ENCODE measurements around the gene TMEM171. TPM values are rescaled to one million over a fixed set of nuclear protein-coding genes. Genes with fewer than 3 reads are reported as not detected.

The TMEM171 gene
- polyA plus RNA-seq, 10 donors = 0.38 to 2.7 (median 0.75) TPM; not detected in 1

- DNase-seq = no peak
Observed at GRCh38 chr5:73151766-73152410, 31.5 kb downstream of the TMEM171 start.

DNA sequence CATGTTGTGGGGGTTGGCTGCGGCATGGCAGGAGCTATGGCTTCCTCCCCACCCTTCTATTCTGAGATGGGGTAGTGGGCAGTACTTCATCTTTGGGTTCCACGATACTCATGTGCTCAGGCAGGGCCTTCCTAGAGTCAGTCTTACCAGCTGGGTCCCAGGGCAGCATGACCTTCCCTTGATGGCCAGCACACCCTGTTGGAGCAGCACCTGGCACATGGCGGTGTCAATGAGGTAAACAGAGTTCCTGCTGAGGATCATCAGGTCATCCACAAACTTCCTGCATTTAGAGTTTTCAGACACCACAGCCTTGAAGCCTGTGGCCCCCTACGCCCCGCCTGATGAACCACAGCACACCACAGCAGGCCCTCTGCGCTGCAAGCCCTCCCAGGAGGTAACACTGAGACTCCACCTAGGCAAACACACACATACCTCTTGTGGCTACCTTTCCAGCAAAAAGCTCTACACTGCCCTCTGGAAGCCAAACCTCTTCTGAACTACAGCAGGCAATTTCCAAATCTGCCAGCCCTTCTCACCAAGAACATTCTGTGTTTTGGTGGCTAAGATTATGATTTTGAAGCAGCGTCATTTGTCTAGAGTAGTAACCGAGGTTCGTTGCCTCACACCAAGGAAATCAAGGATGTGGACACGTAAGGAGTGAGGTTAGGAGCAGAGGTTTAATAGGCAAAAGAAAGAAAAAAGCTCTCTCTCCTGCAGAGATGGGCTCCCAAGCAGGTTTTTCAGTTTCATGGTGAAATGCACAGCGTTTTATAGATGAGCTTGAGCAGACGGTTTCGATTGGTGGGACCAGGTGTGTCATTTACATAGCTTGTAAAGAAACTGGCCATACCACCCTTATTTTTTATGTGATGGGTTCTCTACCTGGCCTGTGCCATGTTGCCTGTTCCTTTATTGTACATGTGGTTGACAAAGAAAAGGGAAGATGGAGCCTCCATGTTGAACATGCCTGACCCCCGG is 32.3 kb downstream of the TMEM171 start:
- DNase-seq = no peak

DNA sequence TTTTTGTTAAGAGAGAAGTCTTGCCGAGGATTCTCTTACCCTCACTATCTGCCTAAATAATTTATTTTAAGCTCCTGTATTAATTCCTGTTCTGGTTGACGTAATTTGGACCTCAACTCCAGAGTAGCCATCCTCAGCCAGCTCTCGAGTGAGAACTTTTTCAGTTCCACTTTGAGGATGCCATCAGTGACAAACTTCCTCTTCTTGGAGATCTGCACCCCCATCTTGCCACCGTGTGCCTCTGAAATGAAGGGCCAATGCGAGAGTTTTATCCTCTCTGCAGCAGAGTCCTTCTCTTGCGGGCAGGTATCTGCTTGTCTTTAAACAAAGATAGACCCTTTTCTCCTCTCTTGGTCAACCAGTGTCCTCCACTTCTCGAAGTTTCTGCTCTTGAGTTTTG is 33.1 kb downstream of the TMEM171 start:
- DNase-seq = no peak

DNA sequence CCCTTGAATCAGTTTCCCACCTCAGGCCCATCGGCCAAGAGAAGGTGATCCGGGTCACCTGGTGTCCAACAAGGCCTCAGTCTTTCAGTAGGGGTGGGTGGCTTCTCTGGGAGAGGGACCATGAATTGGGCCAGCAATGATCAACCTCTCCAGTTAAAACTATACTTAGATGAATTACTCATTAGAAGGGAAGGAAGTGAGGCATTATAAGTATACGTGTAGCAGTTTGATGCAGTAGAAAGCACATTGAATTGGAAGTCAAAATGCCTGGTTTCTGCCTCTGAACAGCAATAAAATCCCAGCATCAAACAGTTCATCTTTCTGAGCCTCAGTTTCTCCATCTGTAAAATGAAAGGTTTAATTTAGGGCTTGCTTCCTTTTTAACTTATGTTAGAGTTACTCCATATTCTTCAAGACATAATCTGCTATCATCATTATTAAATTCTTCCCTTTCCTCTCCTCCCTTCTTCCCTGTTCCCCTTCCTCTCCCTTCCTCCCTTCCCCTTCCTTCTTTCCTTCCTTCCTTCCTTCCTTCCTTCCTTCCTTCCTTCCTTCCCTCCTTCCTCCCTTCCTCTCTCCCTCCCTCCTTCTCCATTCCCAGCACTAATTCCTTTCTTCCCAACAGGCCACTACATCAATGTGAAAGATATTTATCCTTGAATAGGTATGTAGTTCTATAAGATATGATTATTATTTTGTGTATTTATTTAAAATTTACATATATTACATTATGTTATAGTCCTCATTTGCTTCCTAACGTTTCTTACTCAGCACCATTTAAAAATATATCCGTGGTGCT is 34.0 kb downstream of the TMEM171 start:
- no peak for DNase-seq

DNA sequence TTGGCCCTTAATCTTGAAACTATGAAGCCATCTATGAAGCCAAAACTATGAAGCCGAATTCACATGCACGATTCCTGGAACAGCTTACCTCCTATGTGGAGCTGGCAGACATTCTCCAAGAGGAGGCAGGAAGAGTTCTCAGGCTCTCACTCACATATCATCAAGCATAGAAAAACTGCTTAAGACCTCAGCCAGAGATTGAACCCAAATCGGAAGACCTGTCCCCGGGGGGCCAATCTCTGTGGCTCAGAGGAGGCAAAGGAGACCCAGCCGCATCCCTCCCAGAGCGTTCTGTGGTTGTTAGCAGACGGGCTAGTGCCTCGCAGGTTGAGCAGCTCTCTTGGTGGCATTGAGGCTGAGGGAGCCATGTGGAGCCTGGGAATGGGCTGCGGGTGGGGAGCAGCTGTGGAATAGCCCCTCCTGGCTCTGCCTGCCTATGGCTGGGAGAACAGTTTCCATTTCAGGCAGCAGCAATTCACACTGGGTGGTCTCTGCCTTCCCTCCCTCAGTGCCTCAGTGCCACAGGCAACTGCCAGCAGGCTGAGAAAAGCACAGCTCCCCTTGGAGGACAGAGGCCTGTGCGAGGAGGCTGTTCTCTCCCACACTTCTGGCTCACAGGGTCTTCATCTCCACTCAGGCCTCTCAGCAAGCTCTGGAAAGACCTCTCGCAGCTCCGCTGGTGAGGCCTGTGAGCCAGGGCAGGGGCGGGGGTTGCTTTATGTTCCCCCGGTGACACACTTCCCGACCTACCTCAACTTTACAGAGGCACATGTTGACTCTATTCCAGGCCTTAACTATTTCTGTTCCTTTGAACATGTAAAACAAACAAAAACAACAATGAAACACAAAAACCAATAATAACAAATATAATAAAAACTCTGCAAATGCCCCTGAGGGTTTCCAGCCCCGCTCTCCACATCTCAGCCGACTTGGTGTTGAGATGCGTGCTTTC is 35.2 kb downstream of the TMEM171 start:
- no peak for DNase-seq

DNA sequence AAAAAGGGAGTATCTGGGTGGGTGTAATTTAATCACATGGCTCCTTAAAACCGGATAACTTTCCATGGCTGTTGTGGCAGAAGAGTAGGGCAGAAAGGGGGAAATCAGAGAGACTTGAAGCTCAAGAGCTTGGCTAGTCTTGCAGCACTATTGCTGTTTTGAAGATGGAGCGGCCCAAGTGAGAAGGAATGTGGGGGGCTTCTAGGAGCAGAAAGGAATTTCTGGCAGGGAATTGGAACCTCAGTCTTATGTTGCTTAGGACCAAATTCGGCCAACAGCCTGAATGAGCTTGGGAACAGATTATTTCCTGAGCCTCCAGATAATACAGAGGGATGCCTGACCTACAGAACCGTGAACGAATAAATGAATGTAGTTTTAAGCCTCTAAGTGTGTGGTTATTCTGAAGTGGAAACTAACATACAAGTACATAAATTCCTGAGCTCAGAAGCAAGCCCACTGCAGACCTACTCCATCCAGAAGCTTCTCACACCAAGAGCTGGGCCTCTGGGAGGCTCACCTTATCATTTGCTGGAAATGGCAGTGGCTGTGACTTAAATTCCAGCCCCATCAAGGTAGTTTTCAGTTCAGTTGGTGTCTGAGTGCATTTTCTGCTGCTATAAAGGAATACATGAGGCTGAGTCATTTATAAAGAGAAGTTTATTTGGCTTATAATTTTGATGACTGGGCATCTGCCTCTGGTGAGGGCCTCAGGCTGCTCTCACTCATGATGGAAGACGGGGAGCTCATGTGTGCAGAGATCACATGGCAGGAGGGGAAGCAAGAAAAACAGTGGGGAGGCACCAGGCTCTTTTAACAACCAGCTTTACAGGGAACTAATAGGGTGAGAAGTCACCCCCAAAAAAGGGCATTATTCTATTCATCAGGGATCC is 37.3 kb downstream of the TMEM171 start:
- no peak for DNase-seq

DNA sequence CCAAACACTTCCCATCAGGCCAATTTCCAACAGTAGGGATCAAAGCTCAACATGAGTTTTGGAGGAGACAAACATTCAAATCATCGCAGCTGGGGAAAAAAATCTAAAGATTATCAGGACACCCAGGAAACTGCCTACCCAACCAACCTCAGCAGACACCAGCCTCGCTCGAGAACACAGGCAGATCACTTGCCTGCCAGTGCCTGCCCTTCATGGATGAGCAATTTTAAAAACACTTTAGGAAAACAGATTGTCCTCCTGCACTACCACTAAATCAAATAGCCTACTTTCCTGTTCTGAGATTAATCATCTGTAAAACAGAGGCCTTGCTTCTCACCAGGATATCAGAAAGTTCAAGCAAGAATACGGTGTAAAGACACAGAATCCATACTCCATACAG is 37.9 kb downstream of the TMEM171 start:
- DNase-seq = no peak

DNA sequence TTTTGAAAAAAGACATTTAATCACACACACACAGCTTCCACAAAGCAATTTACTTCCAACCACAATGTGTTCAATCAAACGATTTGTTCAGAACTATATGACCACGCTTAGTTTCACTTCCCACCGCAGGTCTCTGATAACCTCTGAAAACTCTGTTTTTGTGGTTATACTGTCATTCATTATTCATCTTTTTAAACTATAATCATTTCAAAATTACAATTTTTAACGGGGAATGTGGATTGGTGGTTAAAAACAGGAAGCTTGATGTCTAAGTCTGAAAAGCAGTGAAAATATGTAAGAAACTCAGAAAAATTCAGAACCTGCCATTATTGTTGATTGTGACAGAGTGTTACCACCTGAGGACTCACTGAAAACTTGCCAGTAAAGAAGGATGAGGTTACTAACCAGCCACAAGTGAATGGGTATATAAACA is 39.9 kb downstream of the TMEM171 start:
- no peak for DNase-seq

GRCh38 chr5:73170522-73170921 is 50.1 kb downstream of the TMEM171 start:
- DNase-seq = no peak

DNA sequence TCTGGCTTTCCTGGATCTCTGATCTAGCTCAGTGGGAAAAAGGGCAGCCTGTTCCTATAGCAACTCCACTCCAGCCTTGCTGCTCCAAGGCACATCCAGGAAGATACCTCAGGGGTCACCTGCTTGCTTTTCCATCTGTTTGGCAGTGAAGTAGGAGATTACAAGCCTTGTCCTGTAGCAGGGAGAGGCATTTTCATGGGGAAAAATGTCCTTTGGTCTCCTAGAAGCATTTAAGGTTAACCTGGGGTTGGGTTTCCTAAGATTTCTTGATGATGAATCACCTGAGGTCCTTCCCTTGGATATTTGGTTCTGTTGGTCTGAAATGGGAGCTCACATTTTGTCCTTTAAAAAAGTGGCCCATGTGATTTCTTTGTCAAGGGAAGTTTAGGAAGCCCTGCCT is 51.1 kb downstream of the TMEM171 start:
- DNase-seq = no peak

GRCh38 chr5:73172951-73173350 is 52.6 kb downstream of the TMEM171 start, which contains the start of gene TMEM174:
TSS of gene TMEM174 (plus strand) at chr5:73173193. CDS start at chr5:73173244, 51 bp downstream.
- no peak for DNase-seq

GRCh38 chr5:73174100-73174815 is 53.9 kb downstream of the TMEM171 start:
- no peak for DNase-seq

- no peak for DNase-seq
Observed at GRCh38 chr5:73176250-73176649, 55.9 kb downstream of the TMEM171 start.

GRCh38 chr5:73178265-73178664 is 57.9 kb downstream of the TMEM171 start:
- no peak for DNase-seq

DNA sequence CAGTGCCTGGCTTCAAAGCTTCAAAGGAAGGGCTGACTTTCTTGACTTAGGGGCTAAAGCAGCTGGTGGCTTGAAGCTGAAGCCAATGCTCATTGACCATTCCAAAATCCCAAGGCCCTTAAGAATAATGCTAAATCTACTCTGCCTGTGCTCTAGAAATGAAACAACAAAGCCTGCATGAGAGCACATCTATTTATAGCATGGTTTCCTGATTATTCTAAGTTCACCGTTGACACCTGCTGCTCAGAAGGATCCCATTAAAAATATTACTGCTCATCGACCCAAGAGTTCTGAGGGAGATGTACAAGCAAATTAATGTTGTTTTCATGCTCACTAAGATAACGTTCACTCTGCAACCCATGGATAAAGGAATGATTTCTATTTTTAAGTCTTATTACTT is 59.4 kb downstream of the TMEM171 start:
- DNase-seq = no peak

- DNase-seq = no peak
Observed at GRCh38 chr5:73180566-73180965, 60.2 kb downstream of the TMEM171 start.

Data from muscle of back (tissue), 11 donors.